Psoas muscle (tissue), 8 donors: ENCODE measurements around the gene HSFX2. TPM values are rescaled to one million over a fixed set of nuclear protein-coding genes. Genes with fewer than 3 reads are reported as not detected.
"Not testable (repeated sequence)": the region's sequence is repeated elsewhere in the genome, so short reads cannot be mapped to it uniquely, and the experiment has no call there.

ENCODE experiments used
- ATAC-seq, 4 donors: fragments of 200-7000 bp; cut with Tn5 transposase; one replicate each; pipeline ENCODE4 v1.9.1; 2020; ENCODE audit warnings: moderate library complexity in 3 of 4, mild to moderate bottlenecking in 2 of 4
- DNase-seq, 2 donors: peaks; one replicate each; pipeline ENCODE4 v3.0.0-alpha.2; 2020
- H3K27ac ChIP-seq: fragments of 200-600 bp; one replicate; pipeline ENCODE4 v1.8.0; 2022
- H3K27me3 ChIP-seq, 3 donors: fragments of 200-600 bp in 1 of 3; one replicate each; pipeline versions ENCODE4 v1.6.1 to v1.8.0; 2013 to 2022; ENCODE audit warnings: low read length in 2 of 3, mild to moderate bottlenecking in 2 of 3, moderate library complexity in 1 of 3; ENCODE audit not compliant: insufficient read depth in 3 of 3
- H3K36me3 ChIP-seq, 2 donors: fragments of 200-600 bp in 1 of 2; one replicate each; pipeline versions ENCODE4 v1.6.1 to v1.8.0; 2013 to 2022; ENCODE audit warnings: low read depth in 1 of 2, mild to moderate bottlenecking in 1 of 2, moderate library complexity in 1 of 2; ENCODE audit not compliant: insufficient read depth in 1 of 2
- H3K4me1 ChIP-seq: fragments of 200-600 bp; one replicate; pipeline ENCODE4 v1.8.0; 2022
- H3K4me3 ChIP-seq: fragments of 200-600 bp; one replicate; pipeline ENCODE4 v1.8.0; 2022; ENCODE audit warnings: mild to moderate bottlenecking
- H3K9me3 ChIP-seq: fragments of 200-600 bp; one replicate; pipeline ENCODE4 v1.8.0; 2022
- WGBS, 3 donors: extraction: QIAGEN DNeasy Blood & Tissue Kit; methylation state at CpG; one replicate each; pipeline versions ENCODE4 v1.1.6 to v1.1.7; 2013; 5-methylcytosine and 5-hydroxymethylcytosine counted together
- intact Hi-C, 2 donors: fragments of 100-400 bp; cut with DNase I; formaldehyde crosslinking; loops; one replicate each; pipeline versions ENCODE4 v1.11.0 to v1.14.2; 2022
- polyA plus RNA-seq, 3 donors: library from polyadenylated mRNA; stranded (reverse); fragments of 200-250 nt; gene quantifications; one replicate each; pipeline ENCODE4 v1.2.3, GENCODE V29; 2013
- total RNA-seq, 4 donors: library from RNA; stranded (reverse); fragmentation: NEBNext Ultra II Directional in 2 of 4; extraction: Animal tissue kit (Norgen Biotek cat#: 25700) in 2 of 4; gene quantifications; one replicate each; pipeline versions ENCODE4 v1.2.1 to v1.2.4, GENCODE V29; 2021 to 2023
- TF ChIP-seq, protein P1 (sequence below): fragments of 200-600 bp; IDR thresholded peaks from one replicate; pipeline ENCODE4 v1.8.0; 2022; ENCODE audit warnings: antibody characterized with exemption
- donor health status: healthy with polysubstance abuse.
- donor health status: DM: no; HTN: no; CAD: no; lungs with moderate emphysema.
- donor health status: Bipolar disorder and iron deficiency.
- donor health status: healthy.
- donor health status: DM: yes; HTN: yes; CAD: no.
- donor health status: DM: no; HTN: no; CAD: no.
- donor health status: DM: no; HTN: no; CAD: no.
- donor health status: DM: yes; HTN: yes; CAD: no.

The HSFX2 gene
- total and polyA plus RNA-seq, 7 donors: 0.14 to 1.8 (median 0.41) TPM; not detected in 2

DNA sequence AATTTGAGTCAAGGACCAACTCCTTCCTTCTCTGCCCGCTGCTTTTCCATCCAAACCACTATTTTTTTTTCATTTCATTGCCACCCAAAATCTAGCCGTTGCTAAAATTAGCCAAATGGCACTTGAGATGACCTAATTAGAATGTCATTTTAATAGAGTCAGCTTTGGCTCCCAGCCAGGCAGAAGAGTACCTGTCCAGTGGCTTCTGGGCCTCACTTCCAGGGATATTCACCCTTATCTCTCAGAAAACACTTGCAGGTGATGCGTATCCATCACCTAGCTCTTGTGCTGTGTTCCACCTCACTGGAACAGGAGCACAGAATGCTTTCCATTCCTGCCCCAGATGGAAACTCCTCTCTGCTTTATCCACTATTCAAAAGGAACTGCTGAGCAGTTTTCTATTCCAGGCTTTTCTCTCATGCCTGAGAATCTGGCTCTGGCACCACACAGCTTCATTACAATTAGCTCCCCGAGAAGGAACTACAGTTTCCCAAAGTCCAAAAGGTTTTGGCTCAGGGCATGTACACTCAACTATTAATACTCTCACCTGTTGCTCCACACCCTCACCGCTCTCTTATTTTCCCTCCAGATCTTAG lies 26.3 kb downstream of the HSFX2 start:
- Histone ChIP-seq H3K9me3 (no peaks in the 10 kb centered on the region), H3K27me3 (no peaks in the 10 kb centered on the region), H3K27ac (no peak overlapping the region), H3K36me3 (no peaks in the 10 kb centered on the region), H3K4me1 (no peaks in the 10 kb centered on the region), H3K4me3 (no peak overlapping the region)
- TF ChIP-seq, protein P1, sequence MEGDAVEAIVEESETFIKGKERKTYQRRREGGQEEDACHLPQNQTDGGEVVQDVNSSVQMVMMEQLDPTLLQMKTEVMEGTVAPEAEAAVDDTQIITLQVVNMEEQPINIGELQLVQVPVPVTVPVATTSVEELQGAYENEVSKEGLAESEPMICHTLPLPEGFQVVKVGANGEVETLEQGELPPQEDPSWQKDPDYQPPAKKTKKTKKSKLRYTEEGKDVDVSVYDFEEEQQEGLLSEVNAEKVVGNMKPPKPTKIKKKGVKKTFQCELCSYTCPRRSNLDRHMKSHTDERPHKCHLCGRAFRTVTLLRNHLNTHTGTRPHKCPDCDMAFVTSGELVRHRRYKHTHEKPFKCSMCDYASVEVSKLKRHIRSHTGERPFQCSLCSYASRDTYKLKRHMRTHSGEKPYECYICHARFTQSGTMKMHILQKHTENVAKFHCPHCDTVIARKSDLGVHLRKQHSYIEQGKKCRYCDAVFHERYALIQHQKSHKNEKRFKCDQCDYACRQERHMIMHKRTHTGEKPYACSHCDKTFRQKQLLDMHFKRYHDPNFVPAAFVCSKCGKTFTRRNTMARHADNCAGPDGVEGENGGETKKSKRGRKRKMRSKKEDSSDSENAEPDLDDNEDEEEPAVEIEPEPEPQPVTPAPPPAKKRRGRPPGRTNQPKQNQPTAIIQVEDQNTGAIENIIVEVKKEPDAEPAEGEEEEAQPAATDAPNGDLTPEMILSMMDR: no peak
- intact Hi-C loops: no loop called here
- no peak for ATAC-seq
- DNase-seq: no peak
- 52 to 57% methylated on average over 5 of the region's 5 CpGs; no CpG with 5 or more reads in 1 of the 3 donors for WGBS, 3 donors

DNA sequence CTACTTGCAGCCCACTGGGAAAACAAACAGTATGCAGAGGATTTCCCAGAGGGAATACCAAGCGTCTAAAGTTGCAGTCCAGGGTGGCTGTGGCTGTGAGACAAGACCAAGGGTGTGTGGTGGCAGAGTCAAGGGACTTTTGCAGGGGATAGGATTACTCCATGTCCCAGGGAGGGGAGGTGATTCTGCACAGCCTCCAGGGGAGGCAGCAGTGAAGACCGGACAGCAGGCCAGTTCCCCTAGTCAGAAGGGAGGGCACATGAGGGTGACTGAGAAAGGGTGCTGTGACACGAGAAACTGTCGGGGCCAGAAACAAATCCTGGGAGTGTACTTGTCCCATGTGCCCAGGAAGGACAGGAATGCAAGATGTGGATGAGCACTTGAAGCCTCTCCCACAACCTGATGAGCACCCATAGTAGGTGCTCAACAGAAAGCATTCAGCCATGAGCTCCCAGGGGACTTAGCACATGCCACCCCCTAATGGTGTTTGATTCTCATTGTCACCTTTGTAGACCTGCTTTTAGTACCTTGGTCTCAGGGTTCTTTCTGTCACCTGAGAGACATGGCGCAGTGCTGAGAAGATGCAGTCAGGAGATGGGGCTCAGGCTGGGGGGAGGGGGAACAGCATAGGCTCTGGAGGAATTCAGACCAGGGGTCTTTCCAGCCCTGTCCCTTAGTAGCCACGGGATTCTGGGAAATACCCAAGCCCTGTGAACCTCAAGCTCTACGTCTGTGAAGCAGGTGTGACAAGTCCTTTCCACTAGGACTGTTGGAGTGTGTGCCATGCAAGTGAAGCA lies 27.3 kb downstream of the HSFX2 start:
- Histone ChIP-seq H3K4me3 (no peak overlapping the region), H3K36me3 (no peaks in the 10 kb centered on the region), H3K27me3 (no peaks in the 10 kb centered on the region), H3K4me1 (no peaks in the 10 kb centered on the region), H3K9me3 (no peaks in the 10 kb centered on the region), H3K27ac (no peak overlapping the region)
- DNase-seq (no peak), ATAC-seq (no peak)
- 74% methylated on average over 7 of the region's 7 CpGs; no CpG with 5 or more reads in 1 of the 3 donors for WGBS, 3 donors
- TF ChIP-seq, protein P1: no peak
- intact Hi-C loops: no loop called here

DNA sequence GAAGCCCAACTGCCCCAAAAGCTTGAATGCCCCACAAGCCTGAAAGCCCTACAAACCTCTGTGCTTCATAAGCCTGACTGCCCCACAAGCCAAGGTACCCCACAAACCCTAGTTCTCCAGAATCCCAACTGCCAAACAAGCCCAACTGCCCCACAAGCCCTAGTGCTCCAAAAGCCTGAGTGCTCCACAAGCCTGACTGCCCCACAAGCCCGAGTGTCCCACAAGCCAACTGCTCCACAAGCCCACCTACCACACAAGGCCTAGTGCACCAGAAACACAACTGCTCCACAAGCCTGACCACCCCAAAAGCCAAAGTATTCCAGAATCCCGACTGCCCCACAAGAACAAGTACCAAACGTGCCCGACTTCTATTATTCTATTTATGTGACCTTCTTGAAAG lies 31.8 kb downstream of the HSFX2 start:
- WGBS, 3 donors: 86 to 93% methylated on average over 4 of the region's 4 CpGs; no CpG with 5 or more reads in 1 of the 3 donors
- intact Hi-C loops: no loop called here
- ATAC-seq (no peak), DNase-seq (no peak)
- TF ChIP-seq, protein P1: no peak
- Histone ChIP-seq H3K27ac (no peak overlapping the region), H3K27me3 (no peaks in the 10 kb centered on the region), H3K9me3 (no peaks in the 10 kb centered on the region), H3K36me3 (no peaks in the 10 kb centered on the region), H3K4me3 (no peak overlapping the region), H3K4me1 (no peaks in the 10 kb centered on the region)

DNA sequence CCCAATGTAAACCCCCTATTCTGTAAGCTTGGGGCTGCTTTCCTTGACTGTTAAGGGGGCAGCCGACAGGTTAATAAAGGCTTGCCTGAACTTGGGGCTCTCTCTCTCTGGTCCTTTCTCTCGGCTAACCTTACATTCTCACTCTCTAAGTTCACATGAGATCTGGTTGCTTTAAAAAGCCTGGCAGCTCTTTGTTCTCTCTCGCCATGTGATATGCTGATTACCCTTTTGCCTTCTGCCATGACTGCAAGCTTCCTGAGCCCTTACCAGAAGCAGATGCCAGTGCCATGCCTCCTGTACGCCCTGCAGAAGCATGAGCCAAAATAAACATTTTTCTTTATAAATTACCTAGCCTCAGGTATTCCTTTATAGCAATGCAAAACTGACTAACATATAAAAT lies 39.9 kb downstream of the HSFX2 start:
- no CpG with 5 or more reads among the region's 4 CpGs for WGBS, 3 donors

DNA sequence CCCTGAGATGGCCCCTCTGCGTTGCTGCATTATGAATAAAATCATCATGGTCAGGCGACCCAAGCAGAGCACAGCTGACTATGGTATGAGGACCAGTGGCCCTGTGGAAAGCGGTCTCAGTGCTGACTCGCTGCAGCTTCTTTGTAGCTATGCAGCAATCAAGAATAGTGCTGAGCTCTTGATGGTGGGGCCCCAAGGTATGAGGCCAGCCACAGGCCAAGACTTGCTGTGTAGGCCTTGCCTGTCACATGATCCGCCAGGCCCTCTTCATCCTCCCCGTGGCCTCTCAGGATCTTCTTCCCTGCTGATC lies 43.2 kb downstream of the HSFX2 start:
- H3K36me3 ChIP-seq, H3K27me3 ChIP-seq, H3K27ac ChIP-seq, H3K4me3 ChIP-seq, DNase-seq, H3K9me3 ChIP-seq, H3K4me1 ChIP-seq, ATAC-seq, intact Hi-C loops: not testable (repeated sequence)
- WGBS, 3 donors: 90 to 100% methylated on average over 2 of the region's 6 CpGs; no CpG with 5 or more reads in 1 of the 3 donors

More for the DNA sequence above, 39.9 kb downstream of the HSFX2 start:
- H3K36me3 ChIP-seq, H3K4me3 ChIP-seq, intact Hi-C loops, H3K4me1 ChIP-seq, H3K27me3 ChIP-seq, DNase-seq, H3K9me3 ChIP-seq, H3K27ac ChIP-seq, ATAC-seq: not testable (repeated sequence)

DNA sequence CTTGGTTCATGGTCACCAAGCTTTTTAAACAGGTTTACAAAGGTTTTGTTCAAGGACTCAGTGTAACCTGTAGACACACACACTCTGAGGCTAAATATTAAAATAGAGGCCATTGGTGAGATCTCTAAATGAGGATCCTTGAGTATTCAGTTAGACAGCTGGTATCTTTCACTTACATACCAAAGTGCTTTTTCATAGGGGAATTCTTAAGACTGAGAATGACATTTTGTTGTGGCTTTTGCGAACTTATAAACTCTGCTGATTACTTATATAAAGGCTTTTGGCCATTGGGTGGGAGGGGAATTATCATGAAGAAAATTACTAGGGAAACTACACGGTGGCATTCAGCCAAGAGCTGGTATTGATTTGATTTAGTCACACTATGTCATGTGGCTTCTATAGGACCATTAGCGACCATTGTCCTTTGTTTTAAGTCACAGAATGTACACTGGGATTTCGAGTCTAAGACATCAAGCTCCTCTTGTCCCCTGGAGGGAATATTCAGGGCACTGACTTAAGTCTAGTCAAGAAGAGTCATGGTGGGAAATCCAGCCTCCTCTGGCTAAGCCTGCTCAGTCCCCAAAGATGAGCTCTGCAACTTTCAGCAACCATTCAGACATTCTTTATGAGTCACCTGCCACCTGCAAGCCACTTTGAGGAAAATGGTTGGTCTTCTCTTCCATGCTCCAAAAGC lies 43.7 kb downstream of the HSFX2 start:
- H3K4me1 ChIP-seq, ATAC-seq, DNase-seq, intact Hi-C loops, H3K4me3 ChIP-seq, H3K27ac ChIP-seq, H3K9me3 ChIP-seq, H3K36me3 ChIP-seq, H3K27me3 ChIP-seq: not testable (repeated sequence)
- WGBS, 3 donors: no CpG with 5 or more reads among the region's 4 CpGs

DNA sequence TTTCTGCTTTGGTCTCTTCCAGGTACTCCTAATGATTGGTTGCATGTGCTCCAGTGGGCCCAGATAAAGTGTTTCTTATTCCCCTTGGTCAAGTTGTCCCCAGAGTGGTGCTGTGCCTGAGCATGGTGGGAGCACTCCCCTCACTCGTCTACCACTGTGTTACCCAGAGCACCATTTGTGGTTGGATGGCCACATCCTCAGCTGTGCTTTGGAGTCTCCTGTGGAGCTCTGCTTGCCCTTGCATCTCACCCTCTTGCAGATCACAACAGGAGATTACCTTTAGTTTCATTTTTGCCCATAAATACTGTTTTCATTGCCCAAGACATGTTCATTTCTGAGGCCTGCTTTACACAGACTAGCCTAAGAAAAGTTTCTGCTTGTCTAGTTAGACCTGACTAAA lies 44.7 kb downstream of the HSFX2 start:
- not testable (repeated sequence) for H3K27me3 ChIP-seq
- WGBS, 3 donors: 73 to 100% methylated on average over 1 of the region's 1 CpG; no CpG with 5 or more reads in 1 of the 3 donors

DNA sequence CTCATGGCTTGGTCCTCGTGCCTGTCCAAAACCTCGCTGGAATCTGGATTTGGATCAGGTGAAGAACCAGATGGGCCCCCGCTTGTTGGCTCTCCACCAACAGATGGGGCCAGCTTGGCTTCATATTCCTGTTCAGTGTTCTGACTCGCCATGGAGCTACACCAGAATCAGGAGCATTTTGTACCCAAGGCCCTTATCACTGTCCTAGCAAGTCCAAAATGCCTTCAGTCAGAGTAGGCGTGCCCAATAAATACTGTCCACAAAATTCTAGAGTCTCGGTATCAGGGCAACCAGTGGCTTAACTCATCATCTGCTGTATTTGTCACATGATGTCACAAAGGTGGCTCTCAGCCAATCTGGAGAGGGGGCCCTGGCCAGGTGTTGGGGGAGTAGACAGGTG lies 45.4 kb downstream of the HSFX2 start, which contains the start of gene HSFX3:
TSS of gene HSFX3 (minus strand) at position 224 of the 400 bp plus-strand sequence. CDS start at position 152, 72 bp downstream.
- intact Hi-C loops, ATAC-seq, H3K27ac ChIP-seq, H3K4me1 ChIP-seq, DNase-seq, H3K27me3 ChIP-seq, H3K4me3 ChIP-seq, H3K36me3 ChIP-seq, H3K9me3 ChIP-seq: not testable (repeated sequence)
- 50 to 83% methylated on average over 1 of the region's 6 CpGs; no CpG with 5 or more reads in 1 of the 3 donors for WGBS, 3 donors

More for the DNA sequence above, 44.7 kb downstream of the HSFX2 start:
- DNase-seq, H3K9me3 ChIP-seq, intact Hi-C loops, H3K4me1 ChIP-seq, H3K36me3 ChIP-seq, H3K27ac ChIP-seq, ATAC-seq, H3K4me3 ChIP-seq: not testable (repeated sequence)
